Activated CD4-positive, alpha-beta memory T cell treated with anti-CD3 and anti-CD28 coated beads for 36 hours (primary cell): ENCODE data around the gene SETD2. TPM values are rescaled to one million over a fixed set of nuclear protein-coding genes. Genes with fewer than 3 reads are reported as not detected.
A peak's percentile ranks its signal among the peaks of the same experiment; 100 is the strongest.
"Not testable (repeated sequence)": the region's sequence is repeated elsewhere in the genome, so short reads cannot be mapped to it uniquely, and the experiment has no call there.

Source experiments
- CTCF ChIA-PET: fragments of 350-600 bp; sonication (Branson Sonifier 250); formaldehyde crosslinking; loops from one replicate; lab custom pipeline; 2021; ENCODE audit warnings: antibody characterized with exemption, inconsistent platforms; lab: Charles Lee
- POLR2A ChIA-PET: fragments of 350-600 bp; sonication (Branson Sonifier 250); formaldehyde crosslinking; loops from one replicate; lab custom pipeline; 2021; ENCODE audit warnings: antibody characterized with exemption; lab: Charles Lee
- DNase-seq: peaks from one replicate; pipeline ENCODE4 v3.0.0-alpha.2; 2020
- H3K27ac Mint-ChIP-seq: one replicate; pipeline ENCODE4 v1.8.0; 2021; ENCODE audit warnings: mixed read lengths
- H3K27me3 Mint-ChIP-seq: one replicate; pipeline ENCODE4 v1.8.0; 2021; ENCODE audit warnings: mixed read lengths
- H3K36me3 Mint-ChIP-seq: one replicate; pipeline ENCODE4 v1.8.0; 2021; ENCODE audit warnings: mixed read lengths
- H3K4me1 Mint-ChIP-seq: one replicate; pipeline ENCODE4 v1.8.0; 2021; ENCODE audit warnings: low read depth, mixed read lengths
- H3K4me3 Mint-ChIP-seq: one replicate; pipeline ENCODE4 v1.8.0; 2021; ENCODE audit warnings: mild to moderate bottlenecking, mixed read lengths
- H3K9me3 Mint-ChIP-seq: one replicate; pipeline ENCODE4 v1.8.0; 2021; ENCODE audit warnings: mixed read lengths
- intact Hi-C: fragments of 100-400 bp; cut with micrococcal nuclease; formaldehyde crosslinking; loops from one replicate; pipeline ENCODE4 v1.15.1; 2023
- total RNA-seq, 2 experiments: library from RNA; stranded (reverse); gene quantifications; one replicate each; pipeline ENCODE4 v1.2.3, GENCODE V29; 2021

The SETD2 gene
- total RNA-seq, 2 experiments from 2014 or later, result 31.2 to 31.8 TPM

DNA sequence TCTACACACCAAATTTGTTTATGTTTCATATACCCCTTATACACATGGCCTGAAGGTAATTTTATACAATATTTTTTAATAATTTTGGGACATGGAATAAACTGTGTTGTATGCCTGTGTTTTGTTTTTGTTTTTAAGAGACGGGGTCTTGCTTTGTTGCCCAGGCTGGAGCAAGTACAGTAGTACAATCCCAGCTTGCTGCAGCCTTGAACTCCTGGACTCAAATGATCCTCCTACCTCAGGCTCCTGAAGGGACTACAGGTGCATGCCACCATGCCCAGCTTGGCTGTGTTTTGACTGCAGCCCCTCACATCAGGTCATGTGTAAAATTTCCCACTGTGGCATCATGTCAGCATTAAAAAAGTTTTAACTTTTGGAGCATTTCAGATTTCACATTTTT is 18.6 kb downstream of the SETD2 start:
- intact Hi-C loops, result no loop called here
- Mint-ChIP-seq H3K4me3 (no peak overlapping the region), H3K27ac (no peak overlapping the region), H3K9me3 (no peaks in the 10 kb centered on the region), H3K36me3 (no peaks in the 10 kb centered on the region), H3K27me3 (no peaks in the 10 kb centered on the region), H3K4me1 (peaks cover 51% of the 10 kb centered on the region)
- ChIA-PET POLR2A (no interaction called here), CTCF (no interaction called here)
- DNase-seq, result no peak

DNA sequence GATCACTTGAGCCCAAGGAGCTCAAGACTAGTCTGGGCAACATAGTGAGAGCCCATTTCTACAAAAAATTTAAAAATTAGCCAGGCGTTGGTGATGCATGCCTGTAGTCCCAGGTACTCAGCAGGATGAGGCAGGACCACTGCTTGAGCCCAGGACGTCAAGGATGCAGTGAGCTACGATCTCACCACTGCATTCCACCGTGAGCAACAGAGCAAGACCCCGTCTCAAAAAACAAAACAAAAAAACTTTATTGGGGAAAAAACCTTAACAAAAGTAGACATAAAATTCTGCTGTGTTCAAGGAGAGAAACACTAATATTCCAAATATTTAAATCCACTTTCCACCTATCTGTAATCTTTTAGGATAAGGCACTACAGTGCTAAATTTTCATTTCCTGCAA is 20.8 kb downstream of the SETD2 start:
- no peaks in the 10 kb centered on the region for H3K9me3 Mint-ChIP-seq
- ChIA-PET POLR2A (interaction anchor here (0.6 kb wide), 1 partner anchor 23 kb away, joined by 4 read pairs; no protein-coding TSS in a partner anchor), CTCF (no interaction called here)
- H3K27me3 Mint-ChIP-seq, result no peaks in the 10 kb centered on the region
- DNase-seq, result no peak
- H3K27ac Mint-ChIP-seq, result no peak overlapping the region
- H3K36me3 Mint-ChIP-seq, result no peaks in the 10 kb centered on the region
- peaks cover 47% of the 10 kb centered on the region for H3K4me1 Mint-ChIP-seq
- no peak overlapping the region for H3K4me3 Mint-ChIP-seq
- intact Hi-C loops, result no loop called here

GRCh38 chr3:47142536-47142935 is 21.4 kb downstream of the SETD2 start:
- DNase-seq, H3K4me3 Mint-ChIP-seq, intact Hi-C loops, H3K27ac Mint-ChIP-seq, H3K27me3 Mint-ChIP-seq, CTCF ChIA-PET, H3K36me3 Mint-ChIP-seq, H3K9me3 Mint-ChIP-seq: not testable (repeated sequence)
- H3K4me1 Mint-ChIP-seq, result peaks cover 47% of the 10 kb centered on the region
- POLR2A ChIA-PET, result interaction anchor here (1.9 kb wide), 1 partner anchor 22 kb away, joined by 12 read pairs; the partner anchor contains the start of gene SETD2

DNA sequence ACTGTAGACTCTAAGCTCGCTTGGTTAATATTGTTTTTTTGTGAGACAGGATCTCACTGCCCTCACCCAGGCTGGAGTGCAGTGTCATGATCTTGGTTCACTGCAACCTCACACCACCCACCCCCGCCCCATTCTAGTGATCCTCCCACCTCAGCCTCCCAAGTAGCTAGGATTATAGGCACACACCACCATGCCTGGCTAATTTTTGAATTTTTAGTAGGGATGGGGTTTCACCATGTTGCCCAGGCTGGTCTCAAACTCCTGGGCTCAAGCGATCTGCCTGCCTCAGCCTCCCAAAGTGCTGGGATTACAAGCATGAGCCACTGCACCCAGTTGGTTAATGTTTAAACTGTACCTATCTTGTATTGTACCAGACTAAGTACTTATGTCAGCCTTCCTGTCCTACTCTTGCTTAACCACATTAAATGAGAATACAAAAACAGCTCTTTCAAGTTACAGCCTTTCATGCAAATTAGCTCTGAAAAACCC is 22.9 kb downstream of the SETD2 start:
- not testable (repeated sequence) for H3K27me3 Mint-ChIP-seq, H3K9me3 Mint-ChIP-seq, H3K4me3 Mint-ChIP-seq, DNase-seq, H3K27ac Mint-ChIP-seq, H3K36me3 Mint-ChIP-seq
- intact Hi-C loops, result loop anchor here (2.0 kb wide), 1 partner anchor 24 kb away; the partner anchor contains the start of gene SETD2
- peaks cover 54% of the 10 kb centered on the region for H3K4me1 Mint-ChIP-seq
- ChIA-PET CTCF (interaction anchor here (0.6 to 1.1 kb wide), 3 partner anchors 21 to 36 kb away, joined by 3 to 6 read pairs (median 3); partner anchors contain the start of gene SETD2), POLR2A (interaction anchor here (0.6 to 1.9 kb wide), 3 partner anchors 24 to 603 kb away, joined by 3 to 12 read pairs (median 4); partner anchors contain the start of gene SETD2)

DNA sequence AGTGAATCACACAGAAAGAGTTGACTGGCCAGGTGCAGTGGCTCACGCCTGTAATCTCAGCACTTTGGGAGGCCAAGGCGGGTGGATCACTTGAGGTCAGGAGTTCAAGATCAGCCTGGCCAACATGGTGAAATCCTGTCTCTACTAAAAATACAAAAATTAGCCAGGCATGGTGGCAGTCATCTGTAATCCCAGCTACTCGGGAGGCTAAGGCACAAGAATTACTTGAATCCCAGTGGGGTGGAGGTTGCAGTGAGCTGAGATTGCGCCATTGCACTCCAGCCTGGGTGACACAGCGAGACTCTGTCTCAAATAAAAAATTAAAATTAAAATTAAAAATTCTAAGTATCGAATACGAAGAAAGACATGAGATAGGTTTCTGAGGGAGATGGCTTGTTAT is 23.4 kb downstream of the SETD2 start:
- not testable (repeated sequence) for H3K36me3 Mint-ChIP-seq, H3K4me3 Mint-ChIP-seq, H3K27me3 Mint-ChIP-seq, H3K27ac Mint-ChIP-seq, H3K9me3 Mint-ChIP-seq
- ChIA-PET POLR2A (interaction anchor here (1.9 kb wide), 1 partner anchor 24 kb away, joined by 12 read pairs; the partner anchor contains the start of gene SETD2), CTCF (interaction anchor here (1.0 to 1.1 kb wide), 2 partner anchors 20 to 24 kb away, joined by 3 to 7 read pairs; no protein-coding TSS in a partner anchor)
- peaks cover 57% of the 10 kb centered on the region for H3K4me1 Mint-ChIP-seq
- intact Hi-C loops, result loop anchor here (2.0 kb wide), 1 partner anchor 24 kb away; the partner anchor contains the start of gene SETD2
- peak; percentile 24 for DNase-seq

DNA sequence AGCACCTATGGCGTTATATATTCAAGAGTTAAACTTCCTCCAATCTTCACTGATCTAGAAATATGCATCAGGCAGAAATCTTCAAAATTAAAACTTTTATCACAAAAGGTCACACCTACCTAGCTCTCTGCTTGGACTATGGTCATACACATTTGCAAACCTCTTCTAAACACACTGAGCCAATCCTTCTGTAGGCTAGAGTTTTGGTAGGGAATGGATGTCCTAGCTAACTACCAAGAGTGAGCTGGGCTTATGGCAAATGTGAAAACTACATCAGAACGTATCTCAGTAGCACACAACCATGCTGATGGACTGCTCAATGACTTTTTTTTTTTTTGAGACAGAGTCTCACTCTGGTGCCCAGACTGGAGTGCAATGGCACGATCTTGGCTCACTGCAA is 29.6 kb downstream of the SETD2 start:
- no peaks in the 10 kb centered on the region for H3K27me3 Mint-ChIP-seq
- no peak overlapping the region for H3K27ac Mint-ChIP-seq
- H3K4me3 Mint-ChIP-seq, result no peak overlapping the region
- no peak for DNase-seq
- intact Hi-C loops, result no loop called here
- ChIA-PET CTCF (no interaction called here), POLR2A (no interaction called here)
- peaks cover 46% of the 10 kb centered on the region for H3K4me1 Mint-ChIP-seq
- H3K36me3 Mint-ChIP-seq, result no peaks in the 10 kb centered on the region
- H3K9me3 Mint-ChIP-seq, result no peaks in the 10 kb centered on the region

DNA sequence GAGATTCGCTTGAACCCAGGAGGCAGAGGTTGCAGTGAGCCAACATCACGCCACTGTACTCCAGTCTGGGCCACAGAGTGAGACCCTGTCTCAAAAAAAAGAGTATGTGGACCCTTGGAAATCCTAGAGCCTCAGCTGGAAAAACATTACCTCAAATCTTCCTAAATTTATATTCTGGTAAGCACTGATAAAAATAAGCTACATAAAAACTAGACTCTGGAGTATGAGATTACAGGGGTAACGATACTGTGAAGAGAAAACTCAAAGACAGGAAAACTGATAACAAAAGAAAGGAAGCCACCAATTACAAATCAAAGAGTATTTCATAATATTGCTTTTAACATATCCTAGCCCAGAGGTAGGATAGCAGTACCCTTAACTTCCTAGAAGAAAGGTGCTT is 30.3 kb downstream of the SETD2 start:
- no peaks in the 10 kb centered on the region for H3K9me3 Mint-ChIP-seq
- DNase-seq, result no peak
- H3K36me3 Mint-ChIP-seq, result no peaks in the 10 kb centered on the region
- CTCF ChIA-PET, result no interaction called here
- no peak overlapping the region for H3K4me3 Mint-ChIP-seq
- H3K4me1 Mint-ChIP-seq, result peaks cover 44% of the 10 kb centered on the region
- H3K27ac Mint-ChIP-seq, result no peak overlapping the region
- intact Hi-C loops, result no loop called here
- POLR2A ChIA-PET, result no interaction called here
- H3K27me3 Mint-ChIP-seq, result no peaks in the 10 kb centered on the region

DNA sequence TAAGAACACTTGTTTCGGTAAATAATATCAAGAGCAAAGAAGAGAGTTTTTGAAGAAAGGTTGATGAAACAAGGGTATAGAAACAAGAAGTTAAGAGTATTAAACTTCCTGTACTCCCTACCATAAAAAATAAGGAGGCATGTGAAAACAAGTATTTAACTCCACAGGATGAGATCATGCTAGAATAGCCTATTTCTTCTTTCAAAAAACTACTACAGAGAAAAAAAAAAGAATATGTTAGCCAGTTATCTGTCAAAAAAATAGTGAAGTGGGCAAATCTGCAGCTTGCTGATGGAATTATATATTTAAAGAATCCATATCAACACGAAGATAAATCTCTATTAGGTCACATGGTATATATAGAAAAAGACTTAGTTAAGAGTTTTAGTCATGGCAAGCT is 33.4 kb downstream of the SETD2 start:
- Mint-ChIP-seq H3K36me3 (peaks cover 6% of the 10 kb centered on the region), H3K9me3 (no peaks in the 10 kb centered on the region), H3K4me1 (peaks cover 46% of the 10 kb centered on the region), H3K4me3 (no peak overlapping the region), H3K27ac (no peak overlapping the region), H3K27me3 (no peaks in the 10 kb centered on the region)
- no peak for DNase-seq
- CTCF ChIA-PET, result no interaction called here
- POLR2A ChIA-PET, result interaction anchor here (0.6 kb wide), 1 partner anchor 109 kb away, joined by 5 read pairs; no protein-coding TSS in a partner anchor
- intact Hi-C loops, result no loop called here

DNA sequence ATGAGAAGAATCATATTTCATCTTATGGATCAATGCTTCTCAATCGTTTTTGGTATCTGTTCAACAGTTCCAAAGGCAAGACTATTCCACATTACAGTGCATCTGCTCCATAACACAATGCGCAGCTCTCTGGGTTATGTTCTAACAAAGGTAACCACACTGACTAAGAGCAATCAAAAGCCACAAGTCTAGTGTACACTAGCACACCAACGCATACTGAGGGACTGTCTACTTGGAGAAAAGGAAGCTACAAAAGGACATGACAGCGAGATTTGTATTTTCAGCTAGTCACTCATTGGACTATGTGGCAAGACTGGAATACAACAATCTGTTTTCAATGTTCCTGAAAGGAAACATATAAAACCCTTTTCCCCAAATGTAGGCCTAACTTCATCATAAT is 35.8 kb downstream of the SETD2 start:
- no peak for DNase-seq
- intact Hi-C loops, result no loop called here
- ChIA-PET CTCF (no interaction called here), POLR2A (no interaction called here)
- no peak overlapping the region for H3K4me3 Mint-ChIP-seq
- H3K27ac Mint-ChIP-seq, result no peak overlapping the region
- no peaks in the 10 kb centered on the region for H3K27me3 Mint-ChIP-seq
- H3K4me1 Mint-ChIP-seq, result peaks cover 35% of the 10 kb centered on the region
- peaks cover 21% of the 10 kb centered on the region for H3K36me3 Mint-ChIP-seq
- H3K9me3 Mint-ChIP-seq, result no peaks in the 10 kb centered on the region

GRCh38 chr3:47123857-47124256 is 40.1 kb downstream of the SETD2 start:
- ChIA-PET CTCF (no interaction called here), POLR2A (no interaction called here)
- peaks cover 50% of the 10 kb centered on the region for H3K36me3 Mint-ChIP-seq
- peaks cover 2% of the 10 kb centered on the region for H3K9me3 Mint-ChIP-seq
- intact Hi-C loops, result no loop called here
- H3K27ac Mint-ChIP-seq, result no peak overlapping the region
- no peak for DNase-seq
- H3K4me1 Mint-ChIP-seq, result peaks cover 53% of the 10 kb centered on the region
- H3K4me3 Mint-ChIP-seq, result no peak overlapping the region
- H3K27me3 Mint-ChIP-seq, result no peaks in the 10 kb centered on the region

DNA sequence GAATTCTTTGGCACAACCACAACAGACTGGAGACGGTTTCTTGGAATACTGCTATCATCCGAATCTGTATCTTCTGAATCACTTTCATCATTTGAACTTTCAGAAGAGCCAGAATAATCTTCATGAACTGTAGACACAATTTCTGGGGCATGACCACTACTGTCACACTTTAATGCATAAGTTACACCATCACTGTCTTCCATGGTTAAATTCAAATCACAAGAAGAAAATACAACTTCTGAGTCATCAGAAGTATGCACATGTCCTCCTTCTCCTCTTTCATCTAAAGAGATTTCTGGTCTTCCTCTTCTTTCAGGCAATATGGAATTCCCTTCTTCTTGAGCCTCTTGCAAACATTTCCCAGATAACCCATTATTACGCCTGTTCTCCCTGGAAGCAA is 42.5 kb downstream of the SETD2 start:
- Mint-ChIP-seq H3K4me1 (peaks cover 51% of the 10 kb centered on the region), H3K27ac (no peak overlapping the region), H3K9me3 (peaks cover 2% of the 10 kb centered on the region), H3K27me3 (no peaks in the 10 kb centered on the region), H3K4me3 (no peak overlapping the region), H3K36me3 (peaks cover 51% of the 10 kb centered on the region)
- intact Hi-C loops, result no loop called here
- no peak for DNase-seq
- ChIA-PET CTCF (no interaction called here), POLR2A (no interaction called here)

DNA sequence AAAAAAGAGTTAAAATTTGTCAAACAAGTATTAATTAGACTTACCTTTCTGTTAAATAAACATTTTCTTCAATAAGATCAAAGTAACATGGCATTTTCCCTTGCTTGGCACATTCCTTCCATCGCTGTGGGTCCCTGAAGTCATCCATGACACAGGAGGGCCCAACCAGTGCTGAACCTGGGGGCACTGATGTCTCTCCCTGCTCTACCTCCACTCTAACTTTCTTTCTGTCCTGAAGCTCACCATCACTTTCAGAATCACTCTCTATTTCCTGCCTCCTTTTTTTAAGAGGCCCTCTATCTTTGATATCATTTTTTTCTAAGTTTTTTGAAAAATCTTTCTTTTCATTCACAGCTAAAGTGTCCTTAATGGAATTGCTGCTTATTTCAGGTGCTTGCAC is 43.8 kb downstream of the SETD2 start:
- Mint-ChIP-seq H3K27ac (peak overlapping the region; percentile 72), H3K4me1 (peaks cover 48% of the 10 kb centered on the region), H3K4me3 (no peak overlapping the region), H3K27me3 (no peaks in the 10 kb centered on the region), H3K36me3 (peaks cover 46% of the 10 kb centered on the region), H3K9me3 (peaks cover 2% of the 10 kb centered on the region)
- intact Hi-C loops, result no loop called here
- POLR2A ChIA-PET, result no interaction called here
- no peak for DNase-seq
- CTCF ChIA-PET, result interaction anchor here (1.1 kb wide), 1 partner anchor 21 kb away, joined by 3 read pairs; no protein-coding TSS in a partner anchor

DNA sequence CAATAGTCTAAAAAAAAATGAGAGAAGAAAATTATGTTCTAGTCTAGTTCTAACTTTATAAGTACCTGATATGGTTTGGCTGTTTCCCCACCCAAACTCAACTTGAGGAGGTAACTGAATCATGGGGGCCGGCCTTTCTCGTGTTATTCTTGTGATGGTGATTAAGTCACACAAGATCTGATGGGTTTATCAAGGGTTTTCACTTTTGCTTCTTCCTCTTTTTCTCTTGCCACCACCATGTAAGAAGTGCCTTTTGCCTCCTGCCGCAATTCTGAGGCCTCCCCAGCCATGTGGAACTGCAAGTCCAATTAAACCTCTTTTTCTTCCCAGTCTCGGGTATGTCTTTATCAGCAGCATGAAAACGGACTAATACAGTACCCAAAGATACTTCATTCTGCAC is 44.5 kb downstream of the SETD2 start:
- intact Hi-C loops, H3K27me3 Mint-ChIP-seq, H3K9me3 Mint-ChIP-seq, POLR2A ChIA-PET, CTCF ChIA-PET, H3K27ac Mint-ChIP-seq, H3K4me3 Mint-ChIP-seq, DNase-seq: not testable (repeated sequence)
- Mint-ChIP-seq H3K36me3 (peaks cover 48% of the 10 kb centered on the region), H3K4me1 (peaks cover 48% of the 10 kb centered on the region)
